OCI-LY3 (cell line): ENCODE data around the gene CEACAM19.

Experiments
- CTCF ChIP-seq: fragments of 200-600, 300-600 bp; sonication (generic); IDR thresholded peaks from 2 replicates; pipeline ENCODE4 v1.5.1; 2014; ENCODE audit warnings: antibody characterized with exemption, low read length, low read depth
- EZH2phosphoT487 ChIP-seq: fragments of 200-600 bp; shearing (Covaris generic); IDR thresholded peaks from 2 replicates; pipeline ENCODE4 v1.6.1; 2018; ENCODE audit warnings: antibody characterized with exemption, mixed run types, low read depth

- TF ChIP-seq CTCF: no peak
- no peak for TF ChIP-seq EZH2phosphoT487
Measured at GRCh38 chr19:44671400-44671799, at the start of gene CEACAM19.
